GM18870 (cell line): Measurements from ENCODE around the gene FBXO7.

Source experiments
- ATAC-seq: cut with Tn5 transposase; IDR thresholded peaks from one replicate; pipeline ENCODE4 v1.9.1; 2021; ENCODE audit warnings: moderate library complexity; ENCODE audit not compliant: unreplicated experiment

FBXO7 gene

DNA sequence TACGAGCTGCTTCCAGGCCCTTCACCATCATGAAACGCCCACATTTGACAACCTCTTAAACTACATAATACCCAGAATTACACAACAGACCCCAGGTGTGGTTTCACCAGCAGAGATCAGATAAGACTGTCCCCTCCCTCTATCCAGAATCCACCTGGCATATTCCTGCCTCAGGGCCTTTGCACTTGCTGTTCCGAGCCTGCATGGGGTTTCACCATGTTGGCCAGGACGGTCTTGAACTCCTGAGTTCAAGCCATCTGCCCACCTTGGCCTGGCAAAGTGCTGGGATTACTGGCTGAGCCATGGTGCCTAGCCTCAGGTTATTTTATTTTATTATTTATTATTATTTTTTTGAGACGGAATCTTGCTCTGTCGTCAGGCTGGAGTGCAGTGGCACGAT lies 73.4 kb downstream of the FBXO7 start:
- ATAC-seq: no peak
